Measurements from ENCODE around the gene ZNF239.

ZNF239 gene

GRCh38 chr10:43574001-43574892 lies at the start of gene ZNF239:
ZNF239 (minus strand) TSS chr10:43574616; CDS start chr10:43558079, 16,537 bp downstream.
- H3K9me3 ChIP-seq (ENCODE audit: control insufficient read depth, insufficient read depth, low read length), result no peaks in the 10 kb centered on the region
- H3K4me2 ChIP-seq (ENCODE audit: low read length), result no peak within 1 kb of the TSS
- no peaks in the 10 kb centered on the region for H3K27me3 ChIP-seq (ENCODE audit: control insufficient read depth, low read length)
- no peaks in the 10 kb centered on the region for H4K20me1 ChIP-seq (ENCODE audit: control insufficient read depth, insufficient read depth, low read depth, low read length)
- TF ChIP-seq EZH2phosphoT487 (IDR thresholded peaks at IDR 0.05; ENCODE audit: borderline replicate concordance, low read length), result no peak
- no peak within 1 kb of the TSS for H3K27ac ChIP-seq (ENCODE audit: low read depth, low read length)
- no peaks in the 10 kb centered on the region for H3K4me1 ChIP-seq (ENCODE audit: control insufficient read depth, low read length)
- no peaks in the 10 kb centered on the region for H3K36me3 ChIP-seq (ENCODE audit: control insufficient read depth, low read length)
- H3K9me2 ChIP-seq (replicated peaks; ENCODE audit: control insufficient read depth, low read length), result no peaks in the 10 kb centered on the region
- no peak within 1 kb of the TSS for H3K4me3 ChIP-seq (ENCODE audit: low read length)
- H3F3A ChIP-seq (ENCODE audit: control insufficient read depth, insufficient read depth), result no peaks in the 10 kb centered on the region
- no peaks in the 10 kb centered on the region for H3K79me2 ChIP-seq (ENCODE audit: control insufficient read depth, low read length)

GRCh38 chr10:43623351-43623750 lies 48.9 kb upstream of the ZNF239 start:
- no peaks in the 10 kb centered on the region for H3K36me3 ChIP-seq (ENCODE audit: control insufficient read depth, low read length)
- no peaks in the 10 kb centered on the region; the same call in 1 of the 2 replicates for H3K9me3 ChIP-seq (ENCODE audit: control insufficient read depth, insufficient read depth, low read length)
- H3K27ac ChIP-seq (ENCODE audit: low read depth, low read length), result no peak overlapping the region
- H4K20me1 ChIP-seq (ENCODE audit: control insufficient read depth, insufficient read depth, low read depth, low read length), result no peaks in the 10 kb centered on the region
- no peak overlapping the region for H3K4me3 ChIP-seq (ENCODE audit: low read length)
- no peaks in the 10 kb centered on the region for H3K79me2 ChIP-seq (ENCODE audit: control insufficient read depth, low read length)
- no peaks in the 10 kb centered on the region for H3K4me1 ChIP-seq (ENCODE audit: control insufficient read depth, low read length)
- no peak overlapping the region for H3K4me2 ChIP-seq (ENCODE audit: low read length)
- no peaks in the 10 kb centered on the region for H3F3A ChIP-seq (ENCODE audit: control insufficient read depth, insufficient read depth)
- no peaks in the 10 kb centered on the region for H3K9me2 ChIP-seq (replicated peaks; ENCODE audit: control insufficient read depth, low read length)
- no peak for TF ChIP-seq EZH2phosphoT487 (IDR thresholded peaks at IDR 0.05; ENCODE audit: borderline replicate concordance, low read length)
- TF ChIP-seq CTCF (IDR thresholded peaks at IDR 0.05; ENCODE audit: low read depth, low read length, poor library complexity, severe bottlenecking), result no peak
- no peaks in the 10 kb centered on the region for H3K27me3 ChIP-seq (ENCODE audit: control insufficient read depth, low read length)

DNA sequence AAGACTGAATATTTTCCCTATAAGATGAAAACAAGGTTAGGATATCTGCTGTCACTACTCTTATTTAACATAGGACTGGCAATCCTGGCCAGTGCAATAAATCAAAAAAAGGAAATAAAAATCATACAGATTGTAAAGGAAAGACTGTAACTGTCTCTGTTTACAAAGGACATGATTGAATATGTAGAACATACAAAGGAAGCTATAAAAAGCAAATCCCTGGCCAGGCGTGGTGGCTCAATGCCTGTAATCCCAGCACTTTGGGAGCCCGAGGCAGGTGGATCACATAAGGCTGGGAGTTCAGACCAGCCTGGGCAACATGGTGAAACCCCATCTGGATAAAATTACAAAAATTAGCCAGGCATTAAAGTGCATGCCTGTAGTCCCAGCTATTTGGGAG lies 47.6 kb upstream of the ZNF239 start:
- Histone ChIP-seq H4K20me1 (ENCODE audit: control insufficient read depth, insufficient read depth, low read depth, low read length) (no peaks in the 10 kb centered on the region), H3K4me3 (ENCODE audit: low read length) (no peak overlapping the region), H3K4me1 (ENCODE audit: control insufficient read depth, low read length) (no peaks in the 10 kb centered on the region), H3K36me3 (ENCODE audit: control insufficient read depth, low read length) (peaks cover 2% of the 10 kb centered on the region), H3K79me2 (ENCODE audit: control insufficient read depth, low read length) (no peaks in the 10 kb centered on the region), H3K27me3 (ENCODE audit: control insufficient read depth, low read length) (no peaks in the 10 kb centered on the region), H3K4me2 (ENCODE audit: low read length) (no peak overlapping the region), H3F3A (ENCODE audit: control insufficient read depth, insufficient read depth) (no peaks in the 10 kb centered on the region), H3K9me2 (replicated peaks; ENCODE audit: control insufficient read depth, low read length) (no peaks in the 10 kb centered on the region), H3K27ac (ENCODE audit: low read depth, low read length) (no peak overlapping the region), H3K9me3 (ENCODE audit: control insufficient read depth, insufficient read depth, low read length) (peaks cover 4% of the 10 kb centered on the region)
- TF ChIP-seq EZH2phosphoT487 (IDR thresholded peaks at IDR 0.05; ENCODE audit: borderline replicate concordance, low read length), result no peak
- no peak for TF ChIP-seq CTCF (IDR thresholded peaks at IDR 0.05; ENCODE audit: low read depth, low read length, poor library complexity, severe bottlenecking)

DNA sequence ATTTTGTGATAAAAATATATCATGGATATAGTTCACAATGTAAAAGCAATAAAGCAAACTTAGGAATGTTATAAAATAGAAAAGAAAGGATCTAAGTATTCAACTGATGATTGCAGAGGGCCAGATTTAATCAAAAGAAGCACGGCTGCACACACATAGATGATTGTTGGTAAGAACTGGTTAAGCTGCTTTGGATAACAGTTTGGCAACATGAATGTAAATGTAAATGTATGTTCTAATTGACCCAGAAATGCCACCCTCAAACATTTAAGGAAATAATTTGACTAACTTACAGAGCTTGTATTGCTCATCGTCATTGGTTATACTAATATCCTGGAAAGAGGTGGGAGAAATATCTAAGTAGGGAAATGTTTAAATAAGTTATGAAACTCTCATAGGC lies 45.0 kb upstream of the ZNF239 start:
- TF ChIP-seq CTCF (IDR thresholded peaks at IDR 0.05; ENCODE audit: low read depth, low read length, poor library complexity, severe bottlenecking) (no peak), EZH2phosphoT487 (IDR thresholded peaks at IDR 0.05; ENCODE audit: borderline replicate concordance, low read length) (no peak)
- Histone ChIP-seq H4K20me1 (ENCODE audit: control insufficient read depth, insufficient read depth, low read depth, low read length) (no peaks in the 10 kb centered on the region), H3F3A (ENCODE audit: control insufficient read depth, insufficient read depth) (no peaks in the 10 kb centered on the region), H3K36me3 (ENCODE audit: control insufficient read depth, low read length) (peaks cover 20% of the 10 kb centered on the region), H3K9me2 (replicated peaks; ENCODE audit: control insufficient read depth, low read length) (no peaks in the 10 kb centered on the region), H3K4me2 (ENCODE audit: low read length) (no peak overlapping the region), H3K4me1 (ENCODE audit: control insufficient read depth, low read length) (no peaks in the 10 kb centered on the region), H3K27ac (ENCODE audit: low read depth, low read length) (no peak overlapping the region), H3K79me2 (ENCODE audit: control insufficient read depth, low read length) (no peaks in the 10 kb centered on the region), H3K9me3 (ENCODE audit: control insufficient read depth, insufficient read depth, low read length) (peaks cover 9% of the 10 kb centered on the region), H3K4me3 (ENCODE audit: low read length) (no peak overlapping the region), H3K27me3 (ENCODE audit: control insufficient read depth, low read length) (no peaks in the 10 kb centered on the region)

Data from DOHH2 (cell line).